ENCODE data around the gene TAF9B. TPM values are rescaled to one million over a fixed set of nuclear protein-coding genes. Genes with fewer than 3 reads are reported as not detected.

TAF9B gene
- total and polyA plus RNA-seq, 2 donors (not counting 3 experiments of a cell fraction or from before 2014, with no cell fraction given): 16.0 to 25.9 TPM

DNA sequence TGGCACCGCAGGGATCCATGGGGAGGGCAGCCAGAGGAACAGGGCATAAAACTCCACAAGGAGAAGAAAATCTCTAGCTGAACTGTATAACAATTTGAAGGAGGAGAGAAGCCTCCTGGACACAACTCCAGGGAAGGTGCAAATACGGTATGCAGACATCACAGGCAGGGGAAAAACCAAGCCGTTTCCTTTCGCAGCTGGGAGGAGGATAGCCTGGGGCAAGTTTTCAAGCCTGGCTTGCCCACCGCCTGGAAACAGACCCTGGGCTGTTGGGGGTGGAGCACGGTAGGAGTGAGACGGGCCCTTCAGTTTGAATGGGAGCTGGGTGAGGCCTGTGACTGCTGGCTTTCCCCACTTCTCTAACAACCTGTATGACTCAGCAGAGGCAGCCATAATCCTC is 43.4 kb upstream of the TAF9B start:
- Histone ChIP-seq H3K4me3 (replicated peaks in 1 of 3; ENCODE audit: insufficient read depth in 1 of 3, low read depth in 1 of 3, low read length in 3 of 3) (no peak overlapping the region), H3K27ac (ENCODE audit: insufficient read depth, low read depth, low read length) (no peak overlapping the region), H3K4me2 (ENCODE audit: insufficient read depth, low read length) (no peak overlapping the region), H3K9me1 (replicated peaks; ENCODE audit: control insufficient read depth, extremely low read depth, insufficient read depth, low read length) (no peaks in the 10 kb centered on the region), H4K20me1 (replicated peaks; ENCODE audit: control insufficient read depth, extremely low read depth, insufficient read depth, low read length) (no peaks in the 10 kb centered on the region), H3K9me3 (replicated peaks; ENCODE audit: control insufficient read depth, insufficient read depth, low read length) (no peaks in the 10 kb centered on the region), H3K27me3 (ENCODE audit: control insufficient read depth in 2 of 2, insufficient read depth in 2 of 2, low read length in 2 of 2) (no peaks in the 10 kb centered on the region), H3K36me3 (ENCODE audit: control insufficient read depth in 2 of 2, extremely low read depth in 1 of 2, insufficient read depth in 2 of 2, low read length in 2 of 2) (no peaks in the 10 kb centered on the region), H3K9ac (replicated peaks; ENCODE audit: extremely low read depth, insufficient read depth, low read length) (no peak overlapping the region), H3K4me1 (ENCODE audit: control insufficient read depth, extremely low read depth, insufficient read depth, low read length) (no peaks in the 10 kb centered on the region), H3K79me2 (ENCODE audit: control insufficient read depth, insufficient read depth, low read length) (no peaks in the 10 kb centered on the region), H2AFZ (ENCODE audit: low read depth, low read length) (no peak overlapping the region)
- DNase-seq (ENCODE audit: low read depth, low spot score): no peak
- CTCF ChIA-PET: no interaction called here
- no TSS peak for BruUV-seq (replicated peaks)
- POLR2A ChIA-PET: no interaction called here
- dilution Hi-C loops (cut with MboI; ENCODE audit: extremely low pct_ligation_motif_present, low sequenced_read_pairs) (no loop called here), intact Hi-C loops (cut with micrococcal nuclease) (no loop called here)
- no peak for FAIRE-seq
- TF ChIP-seq FOS (IDR thresholded peaks at IDR 0.05; ENCODE audit: borderline replicate concordance, insufficient read depth, low read length) (no peak), JUN (IDR thresholded peaks at IDR 0.05; ENCODE audit: borderline replicate concordance, insufficient read depth, insufficient read length, low read depth) (no peak), POLR2A (IDR thresholded peaks at IDR 0.05; ENCODE audit: low read depth, low read length) (no peak), GATA2 (IDR thresholded peaks at IDR 0.05; ENCODE audit: insufficient read depth, insufficient read length, low read depth, low read length) (no peak), EZH2 (IDR thresholded peaks at IDR 0.05; ENCODE audit: borderline replicate concordance, low read depth, low read length, severe bottlenecking) (no peak), MYC (IDR thresholded peaks at IDR 0.05; ENCODE audit: low read depth, low read length) (no peak), POLR2AphosphoS5 (IDR thresholded peaks at IDR 0.05; ENCODE audit: insufficient read depth, low read depth, low read length) (no peak)
- TF ChIP-seq, protein P1, sequence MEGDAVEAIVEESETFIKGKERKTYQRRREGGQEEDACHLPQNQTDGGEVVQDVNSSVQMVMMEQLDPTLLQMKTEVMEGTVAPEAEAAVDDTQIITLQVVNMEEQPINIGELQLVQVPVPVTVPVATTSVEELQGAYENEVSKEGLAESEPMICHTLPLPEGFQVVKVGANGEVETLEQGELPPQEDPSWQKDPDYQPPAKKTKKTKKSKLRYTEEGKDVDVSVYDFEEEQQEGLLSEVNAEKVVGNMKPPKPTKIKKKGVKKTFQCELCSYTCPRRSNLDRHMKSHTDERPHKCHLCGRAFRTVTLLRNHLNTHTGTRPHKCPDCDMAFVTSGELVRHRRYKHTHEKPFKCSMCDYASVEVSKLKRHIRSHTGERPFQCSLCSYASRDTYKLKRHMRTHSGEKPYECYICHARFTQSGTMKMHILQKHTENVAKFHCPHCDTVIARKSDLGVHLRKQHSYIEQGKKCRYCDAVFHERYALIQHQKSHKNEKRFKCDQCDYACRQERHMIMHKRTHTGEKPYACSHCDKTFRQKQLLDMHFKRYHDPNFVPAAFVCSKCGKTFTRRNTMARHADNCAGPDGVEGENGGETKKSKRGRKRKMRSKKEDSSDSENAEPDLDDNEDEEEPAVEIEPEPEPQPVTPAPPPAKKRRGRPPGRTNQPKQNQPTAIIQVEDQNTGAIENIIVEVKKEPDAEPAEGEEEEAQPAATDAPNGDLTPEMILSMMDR (IDR thresholded peaks at IDR 0.05; ENCODE audit: extremely low read depth in 1 of 2, insufficient read depth in 1 of 2, low read depth in 1 of 2, low read length in 2 of 2): no peak
- TF ChIP-seq, protein P2, sequence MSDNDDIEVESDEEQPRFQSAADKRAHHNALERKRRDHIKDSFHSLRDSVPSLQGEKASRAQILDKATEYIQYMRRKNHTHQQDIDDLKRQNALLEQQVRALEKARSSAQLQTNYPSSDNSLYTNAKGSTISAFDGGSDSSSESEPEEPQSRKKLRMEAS (IDR thresholded peaks at IDR 0.05; ENCODE audit: insufficient read depth, insufficient read length): no peak

Data from endothelial cell of umbilical vein (primary cell).